HepG2 (cell line): ENCODE measurements around the gene CDC14B. TPM values are rescaled to one million over a fixed set of nuclear protein-coding genes. Genes with fewer than 3 reads are reported as not detected.

Source experiments
- GFI1 ChIP-seq: sonication (generic); formaldehyde crosslinking; IDR thresholded peaks from 2 replicates; pipeline ENCODE4 v1.5.0; 2020; ENCODE audit warnings: missing genetic modification reagents, mild to moderate bottlenecking, borderline replicate concordance
- JUNB ChIP-seq: sonication (generic); formaldehyde crosslinking; IDR thresholded peaks from 2 replicates; pipeline ENCODE4 v1.8.0; 2022; ENCODE audit warnings: missing genetic modification reagents, mild to moderate bottlenecking, borderline replicate concordance
- MATR3 ChIP-seq: sonication (generic); formaldehyde crosslinking; IDR thresholded peaks from 2 replicates; pipeline ENCODE4 v1.4.0; 2020; ENCODE audit warnings: missing genetic modification reagents
- MIER2 ChIP-seq: IDR thresholded peaks from 2 replicates; pipeline ENCODE4 v1.6.1; 2016; ENCODE audit warnings: missing biosample characterization, missing genetic modification reagents
- MXD4 ChIP-seq: IDR thresholded peaks from 2 replicates; pipeline ENCODE4 v1.6.1; 2016; ENCODE audit warnings: mild to moderate bottlenecking, missing biosample characterization, missing genetic modification reagents
- PHF20 ChIP-seq: sonication (generic); formaldehyde crosslinking; IDR thresholded peaks from 2 replicates; pipeline ENCODE4 v1.5.0; 2020; ENCODE audit warnings: mild to moderate bottlenecking, missing genetic modification reagents
- PRPF4 ChIP-seq: fragments of 200-400 bp; formaldehyde crosslinking; IDR thresholded peaks from 2 replicates; pipeline ENCODE4 v1.6.1; 2016; ENCODE audit warnings: low read length, low read depth; ENCODE audit not compliant: poor library complexity, severe bottlenecking
- RFX1 ChIP-seq: fragments of 450-650 bp; IDR thresholded peaks from 2 replicates; pipeline ENCODE4 v1.6.1; 2017
- RORA ChIP-seq: sonication (generic); formaldehyde crosslinking; IDR thresholded peaks from 2 replicates; pipeline ENCODE4 v1.5.0; 2020; ENCODE audit warnings: mild to moderate bottlenecking, missing genetic modification reagents, moderate library complexity
- TEAD2 ChIP-seq: sonication (generic); formaldehyde crosslinking; IDR thresholded peaks from 2 replicates; pipeline ENCODE4 v1.9.0; 2021; ENCODE audit warnings: missing genetic modification reagents
- TFDP2 ChIP-seq: sonication (generic); formaldehyde crosslinking; IDR thresholded peaks from 2 replicates; pipeline ENCODE4 v1.4.0; 2020; ENCODE audit warnings: missing genetic modification reagents
- ZBTB37 ChIP-seq: sonication (generic); formaldehyde crosslinking; IDR thresholded peaks from 2 replicates; pipeline ENCODE4 v1.4.0; 2020; ENCODE audit warnings: mild to moderate bottlenecking, missing genetic modification reagents
- ZBTB39 ChIP-seq: sonication (generic); formaldehyde crosslinking; IDR thresholded peaks from 2 replicates; pipeline ENCODE4 v1.5.0; 2020; ENCODE audit warnings: missing genetic modification reagents
- ZFP90 ChIP-seq: sonication (generic); formaldehyde crosslinking; IDR thresholded peaks from 2 replicates; pipeline ENCODE4 v1.8.0; 2022; ENCODE audit warnings: missing genetic modification reagents, mild to moderate bottlenecking, inconsistent platforms, borderline replicate concordance
- ZNF446 ChIP-seq: sonication (generic); formaldehyde crosslinking; IDR thresholded peaks from 2 replicates; pipeline ENCODE4 v1.5.0; 2020; ENCODE audit warnings: mild to moderate bottlenecking, missing genetic modification reagents
- ZNF616 ChIP-seq: sonication (generic); formaldehyde crosslinking; IDR thresholded peaks from 2 replicates; pipeline ENCODE4 v1.5.0; 2020; ENCODE audit warnings: low read depth, mild to moderate bottlenecking, missing genetic modification reagents
- ZNF780A ChIP-seq: sonication (generic); formaldehyde crosslinking; IDR thresholded peaks from 2 replicates; pipeline ENCODE4 v1.8.0; 2022; ENCODE audit warnings: mild to moderate bottlenecking, missing genetic modification reagents, moderate library complexity
- ZNF792 ChIP-seq: IDR thresholded peaks from 2 replicates; pipeline ENCODE4 v1.6.1; 2016
- polyA plus RNA-seq, 8 experiments: library from polyadenylated mRNA; depleted of rRNA in 3 of 8; stranded (reverse) in 7 of 8; unstranded in 1 of 8; fragments of >200 nt; fragmentation: Illumina TruSeq in 4 of 8; extraction: Trizol in 4 of 8; gene quantifications; 2 replicates each; pipeline versions ENCODE4 v1.2.1 to v1.2.3, GENCODE V29; 2011 to 2016; ENCODE audit warnings: low read depth in 4 of 8, missing spikeins in 1 of 8, mixed read lengths in 1 of 8; ENCODE audit not compliant: insufficient read depth in 1 of 8
- total RNA-seq, 5 experiments: library from RNA; depleted of rRNA; stranded (reverse); fragments of >200 nt; fragmentation: Illumina TruSeq; extraction: Trizol; gene quantifications; 2 replicates each; pipeline ENCODE4 v1.2.3, GENCODE V29; 2016; ENCODE audit warnings: low read depth in 1 of 5
- TF ChIP-seq, protein P1 (sequence below): sonication (generic); formaldehyde crosslinking; IDR thresholded peaks from 2 replicates; pipeline ENCODE4 v1.4.0; 2020; ENCODE audit warnings: mild to moderate bottlenecking, missing genetic modification reagents
- TF ChIP-seq, protein P2 (sequence below): sonication (generic); formaldehyde crosslinking; IDR thresholded peaks from 2 replicates; pipeline ENCODE4 v1.5.0; 2020; ENCODE audit warnings: missing genetic modification reagents, mild to moderate bottlenecking, borderline replicate concordance
- TF ChIP-seq, protein P3 (sequence below): sonication (generic); formaldehyde crosslinking; IDR thresholded peaks from 2 replicates; pipeline ENCODE4 v1.5.1; 2020; ENCODE audit warnings: missing genetic modification reagents, mild to moderate bottlenecking, borderline replicate concordance

CDC14B gene
- total and polyA plus RNA-seq, 2 of the 13 experiments (the other 11 are each of a cell fraction or from before 2014, with no cell fraction given): 25.8 to 33.3 TPM

- TF ChIP-seq PHF20 (peak; percentile 66; the same call in 1 of the 2 replicates), ZBTB37 (CRISPR knock-in tag) (peak; percentile 82), ZFP90 (CRISPR knock-in tag) (peak; percentile 91), MXD4 (CRISPR knock-in tag) (no peak; the same call in 1 of the 2 replicates), RFX1 (no peak), MIER2 (no peak), JUNB (no peak; the same call in 1 of the 2 replicates), TEAD2 (CRISPR knock-in tag) (no peak), ZNF792 (CRISPR knock-in tag) (peak; percentile 44), GFI1 (peak; percentile 94), RORA (no peak), MATR3 (CRISPR knock-in tag) (no peak), PRPF4 (no peak), ZBTB39 (CRISPR knock-in tag) (no peak), TFDP2 (CRISPR knock-in tag) (peak; percentile 55; the same call in 1 of the 2 replicates), ZNF446 (CRISPR knock-in tag) (peak; percentile 17; the same call in 1 of the 2 replicates), ZNF616 (CRISPR knock-in tag) (0 out of 2 replicates have a peak, but pooled peaks have one; percentile 4), ZNF780A (CRISPR knock-in tag) (no peak)
- TF ChIP-seq, protein P1, sequence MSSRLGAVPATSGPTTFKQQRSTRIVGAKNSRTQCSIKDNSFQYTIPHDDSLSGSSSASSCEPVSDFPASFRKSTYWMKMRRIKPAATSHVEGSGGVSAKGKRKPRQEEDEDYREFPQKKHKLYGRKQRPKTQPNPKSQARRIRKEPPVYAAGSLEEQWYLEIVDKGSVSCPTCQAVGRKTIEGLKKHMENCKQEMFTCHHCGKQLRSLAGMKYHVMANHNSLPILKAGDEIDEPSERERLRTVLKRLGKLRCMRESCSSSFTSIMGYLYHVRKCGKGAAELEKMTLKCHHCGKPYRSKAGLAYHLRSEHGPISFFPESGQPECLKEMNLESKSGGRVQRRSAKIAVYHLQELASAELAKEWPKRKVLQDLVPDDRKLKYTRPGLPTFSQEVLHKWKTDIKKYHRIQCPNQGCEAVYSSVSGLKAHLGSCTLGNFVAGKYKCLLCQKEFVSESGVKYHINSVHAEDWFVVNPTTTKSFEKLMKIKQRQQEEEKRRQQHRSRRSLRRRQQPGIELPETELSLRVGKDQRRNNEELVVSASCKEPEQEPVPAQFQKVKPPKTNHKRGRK: no peak
- TF ChIP-seq, protein P2, sequence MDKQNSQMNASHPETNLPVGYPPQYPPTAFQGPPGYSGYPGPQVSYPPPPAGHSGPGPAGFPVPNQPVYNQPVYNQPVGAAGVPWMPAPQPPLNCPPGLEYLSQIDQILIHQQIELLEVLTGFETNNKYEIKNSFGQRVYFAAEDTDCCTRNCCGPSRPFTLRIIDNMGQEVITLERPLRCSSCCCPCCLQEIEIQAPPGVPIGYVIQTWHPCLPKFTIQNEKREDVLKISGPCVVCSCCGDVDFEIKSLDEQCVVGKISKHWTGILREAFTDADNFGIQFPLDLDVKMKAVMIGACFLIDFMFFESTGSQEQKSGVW (CRISPR knock-in tag): no peak; the same call in 1 of the 2 replicates
- TF ChIP-seq, protein P3, sequence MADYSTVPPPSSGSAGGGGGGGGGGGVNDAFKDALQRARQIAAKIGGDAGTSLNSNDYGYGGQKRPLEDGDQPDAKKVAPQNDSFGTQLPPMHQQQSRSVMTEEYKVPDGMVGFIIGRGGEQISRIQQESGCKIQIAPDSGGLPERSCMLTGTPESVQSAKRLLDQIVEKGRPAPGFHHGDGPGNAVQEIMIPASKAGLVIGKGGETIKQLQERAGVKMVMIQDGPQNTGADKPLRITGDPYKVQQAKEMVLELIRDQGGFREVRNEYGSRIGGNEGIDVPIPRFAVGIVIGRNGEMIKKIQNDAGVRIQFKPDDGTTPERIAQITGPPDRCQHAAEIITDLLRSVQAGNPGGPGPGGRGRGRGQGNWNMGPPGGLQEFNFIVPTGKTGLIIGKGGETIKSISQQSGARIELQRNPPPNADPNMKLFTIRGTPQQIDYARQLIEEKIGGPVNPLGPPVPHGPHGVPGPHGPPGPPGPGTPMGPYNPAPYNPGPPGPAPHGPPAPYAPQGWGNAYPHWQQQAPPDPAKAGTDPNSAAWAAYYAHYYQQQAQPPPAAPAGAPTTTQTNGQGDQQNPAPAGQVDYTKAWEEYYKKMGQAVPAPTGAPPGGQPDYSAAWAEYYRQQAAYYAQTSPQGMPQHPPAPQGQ: no peak
Measured at GRCh38 chr9:96566498-96567202, 53.0 kb downstream of the CDC14B start (continued).
